ENCODE data around the gene MAGI2. TPM values are rescaled to one million over a fixed set of nuclear protein-coding genes. Genes with fewer than 3 reads are reported as not detected.

MAGI2 gene
- total and polyA plus RNA-seq, 2 of the 13 experiments (the other 11 are each of a cell fraction or from before 2014, with no cell fraction given): 1.5 to 3.8 TPM

- H3K9ac ChIP-seq (ENCODE audit: insufficient read depth, low read depth, low read length): no peak overlapping the region
- DNase-seq (ENCODE audit: low spot score) (no peak), ATAC-seq (no peak), FAIRE-seq (no peak)
- H3K9me3 ChIP-seq (ENCODE audit: low read length): no peaks in the 10 kb centered on the region
- no peaks in the 10 kb centered on the region for H3K4me1 ChIP-seq (ENCODE audit: insufficient read depth, low read length)
- H2AFZ ChIP-seq (ENCODE audit: low read length): no peak overlapping the region
- intact Hi-C loops (cut with micrococcal nuclease; ENCODE audit: unreplicated experiment): no loop called here
- CTCF ChIA-PET (ENCODE audit: low intra/inter-chr PET ratio, low total read pairs): no interaction called here
- POLR2A ChIA-PET: no interaction called here
- H4K20me1 ChIP-seq (ENCODE audit: insufficient read depth, low read length): no peaks in the 10 kb centered on the region
- H3K27me3 ChIP-seq (ENCODE audit: control insufficient read depth in 1 of 2, insufficient read depth in 2 of 2, low read length in 2 of 2): no peaks in the 10 kb centered on the region
- no TSS peak for BruUV-seq (replicated peaks)
- H3K4me2 ChIP-seq (ENCODE audit: low read depth, low read length): no peak overlapping the region
- H3K79me2 ChIP-seq (ENCODE audit: insufficient read depth, low read length): no peaks in the 10 kb centered on the region
- in situ Hi-C loops (cut with HindIII; ENCODE audit: extremely low pct_ligation_motif_present, low pct_unique_long_range_greater_than_20kb): no loop called here
- no peaks in the 10 kb centered on the region for H3K36me3 ChIP-seq (replicated peaks in 1 of 2; ENCODE audit: control insufficient read depth in 1 of 2, insufficient read depth in 2 of 2, low read length in 2 of 2)
- H3K27ac ChIP-seq (ENCODE audit: extremely low read length, insufficient read depth, low read length): no peak overlapping the region
- H3K4me3 ChIP-seq (replicated peaks in 1 of 3; ENCODE audit: insufficient read depth in 1 of 3, low read depth in 2 of 3, low read length in 3 of 3): no peak overlapping the region
- TF ChIP-seq ZNF724P (CRISPR knock-in tag; IDR thresholded peaks at IDR 0.05; ENCODE audit: borderline replicate concordance) (no peak), DMTF1 (CRISPR knock-in tag; IDR thresholded peaks at IDR 0.05) (no peak), ETS1 (CRISPR knock-in tag; IDR thresholded peaks at IDR 0.05) (no peak), HINFP (CRISPR knock-in tag; IDR thresholded peaks at IDR 0.05; ENCODE audit: low read depth) (no peak), ZSCAN9 (CRISPR knock-in tag; IDR thresholded peaks at IDR 0.05; ENCODE audit: borderline replicate concordance) (no peak), ZNF772 (CRISPR knock-in tag; IDR thresholded peaks at IDR 0.05) (no peak), ZFP37 (CRISPR knock-in tag; IDR thresholded peaks at IDR 0.05; ENCODE audit: borderline replicate concordance) (no peak), TRIM24 (CRISPR knock-in tag; IDR thresholded peaks at IDR 0.05) (no peak), ZSCAN25 (CRISPR knock-in tag; IDR thresholded peaks at IDR 0.05) (no peak), ZNF749 (CRISPR knock-in tag; IDR thresholded peaks at IDR 0.05; ENCODE audit: borderline replicate concordance) (no peak), MTF2 (CRISPR knock-in tag; IDR thresholded peaks at IDR 0.05; ENCODE audit: borderline replicate concordance) (no peak), ZNF160 (CRISPR knock-in tag; IDR thresholded peaks at IDR 0.05) (no peak), SKIL (CRISPR knock-in tag; IDR thresholded peaks at IDR 0.05; ENCODE audit: borderline replicate concordance) (no peak), RFXANK (CRISPR knock-in tag; IDR thresholded peaks at IDR 0.05) (no peak), PRMT3 (CRISPR knock-in tag; IDR thresholded peaks at IDR 0.05; ENCODE audit: borderline replicate concordance, low read depth) (no peak), ZBTB39 (CRISPR knock-in tag; IDR thresholded peaks at IDR 0.05) (no peak)
These were observed 1082.5 kb downstream of the MAGI2 start for GRCh38 chr7:78370936-78371335.
